ENCODE data around the gene ACYP2. TPM values are rescaled to one million over a fixed set of nuclear protein-coding genes. Genes with fewer than 3 reads are reported as not detected.
"Not testable (repeated sequence)": the region's sequence is repeated elsewhere in the genome, so short reads cannot be mapped to it uniquely, and the experiment has no call there.

Gene ACYP2
- total RNA-seq, 1 donor from 2014 or later, result 13.6 TPM

DNA sequence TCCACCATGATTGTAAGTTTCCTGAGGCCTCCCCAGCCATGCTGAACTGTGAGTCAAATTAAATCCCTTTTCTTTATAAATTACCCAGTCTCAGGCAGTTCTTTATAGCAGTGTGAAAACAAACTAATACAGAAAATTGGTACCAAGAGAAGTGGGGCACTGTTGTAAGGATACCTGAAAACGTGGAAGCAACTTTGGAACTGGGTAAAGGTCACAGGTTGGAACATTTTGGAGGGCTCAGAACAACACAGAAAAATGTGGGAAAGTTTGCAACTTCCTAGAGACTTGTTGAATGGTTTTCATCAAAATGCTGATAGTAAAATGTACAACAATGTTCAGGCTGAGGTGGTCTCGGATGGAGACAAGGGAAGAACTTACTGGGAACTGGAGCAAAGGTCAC is 209.1 kb downstream of the ACYP2 start:
- not testable (repeated sequence) for DNase-seq (ENCODE audit: low read depth)

DNA sequence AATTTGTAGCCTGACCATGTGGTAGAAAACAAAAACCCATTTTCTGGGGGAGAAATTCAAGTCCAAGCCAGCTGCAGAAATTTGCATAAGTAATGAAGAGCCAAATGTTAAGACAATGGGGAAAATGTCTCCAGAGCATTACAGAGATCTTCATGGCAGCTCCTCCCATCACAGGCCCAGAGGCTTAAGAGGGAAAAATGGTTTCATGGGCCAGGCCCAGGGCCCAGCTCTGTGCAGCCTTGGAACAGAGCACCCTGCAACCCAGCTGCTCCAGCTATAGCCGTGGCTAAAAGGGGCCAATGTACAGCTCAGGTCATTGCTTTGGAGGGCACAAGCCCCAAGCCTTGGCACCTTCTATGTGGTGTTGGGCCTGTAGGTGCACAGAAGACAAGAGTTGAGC is 209.7 kb downstream of the ACYP2 start:
- DNase-seq (ENCODE audit: low read depth), result no peak

DNA sequence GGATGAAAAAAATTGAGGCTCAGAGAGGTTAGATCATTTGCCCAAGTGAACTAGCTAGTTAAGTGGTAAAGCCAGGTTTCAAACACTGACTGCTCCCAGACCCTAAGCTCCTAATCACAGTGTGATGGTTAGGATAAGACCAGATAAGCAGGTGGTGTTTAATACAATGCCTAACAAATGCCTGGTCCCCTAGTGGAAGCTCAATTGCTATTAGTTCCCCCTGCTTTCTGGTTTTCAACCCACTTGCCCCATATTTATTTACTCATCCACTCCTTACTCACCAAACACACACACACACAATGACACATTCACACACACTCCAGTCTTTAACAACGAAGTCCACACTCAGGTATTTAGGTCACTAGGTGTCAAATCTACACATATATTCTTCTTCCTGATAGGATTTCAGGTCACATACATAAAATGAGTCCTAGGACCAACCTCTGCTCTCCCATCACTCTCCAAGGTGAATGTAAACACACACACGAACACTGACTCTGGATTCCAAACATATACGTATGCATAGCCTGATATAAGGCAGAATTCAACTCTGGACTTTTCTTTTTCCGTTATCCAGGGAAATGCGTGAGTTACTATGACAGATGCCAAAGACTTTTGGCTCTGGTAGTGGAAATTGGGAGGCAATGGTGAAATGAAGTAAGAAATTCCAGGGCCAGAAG is 214.2 kb downstream of the ACYP2 start:
- DNase-seq (ENCODE audit: low read depth), result no peak

DNA sequence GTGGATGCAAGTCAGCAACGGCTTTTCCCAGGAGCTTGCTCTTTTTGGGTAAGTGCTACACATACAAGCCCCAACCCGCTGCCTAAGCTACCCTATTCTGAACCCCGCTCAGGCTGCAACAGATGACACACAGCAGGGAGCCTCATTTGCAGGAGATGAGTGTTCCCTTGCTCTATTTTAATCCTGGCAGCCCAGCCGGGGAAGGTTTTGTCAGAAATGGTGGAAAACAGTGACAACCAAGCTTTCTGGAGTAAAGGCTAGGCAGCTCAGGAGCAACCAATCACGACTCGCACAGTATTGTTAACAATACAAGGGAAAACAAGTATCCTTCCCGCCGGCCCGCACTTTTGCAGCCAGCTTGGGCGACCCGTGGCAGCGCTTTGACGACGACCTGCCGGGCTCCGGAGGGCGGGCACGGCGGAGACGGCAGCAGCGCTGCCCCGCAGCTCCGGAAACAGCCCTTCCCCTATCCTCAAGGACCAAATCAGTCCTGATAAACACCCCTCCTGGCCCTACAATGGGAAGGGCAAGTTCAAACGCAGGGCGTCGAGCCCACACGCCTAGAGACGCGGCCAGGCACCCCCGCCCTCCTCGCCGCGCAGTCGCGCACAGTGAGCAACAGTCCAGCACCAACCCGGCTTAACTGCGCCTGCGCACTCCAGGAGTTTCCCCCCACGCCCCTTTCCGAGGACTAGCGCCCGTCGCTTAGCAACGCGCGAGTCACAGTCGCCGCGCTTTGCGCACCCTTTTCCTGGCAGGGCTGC is 214.9 kb downstream of the ACYP2 start:
- peak; percentile 89 for DNase-seq (ENCODE audit: low read depth)

DNA sequence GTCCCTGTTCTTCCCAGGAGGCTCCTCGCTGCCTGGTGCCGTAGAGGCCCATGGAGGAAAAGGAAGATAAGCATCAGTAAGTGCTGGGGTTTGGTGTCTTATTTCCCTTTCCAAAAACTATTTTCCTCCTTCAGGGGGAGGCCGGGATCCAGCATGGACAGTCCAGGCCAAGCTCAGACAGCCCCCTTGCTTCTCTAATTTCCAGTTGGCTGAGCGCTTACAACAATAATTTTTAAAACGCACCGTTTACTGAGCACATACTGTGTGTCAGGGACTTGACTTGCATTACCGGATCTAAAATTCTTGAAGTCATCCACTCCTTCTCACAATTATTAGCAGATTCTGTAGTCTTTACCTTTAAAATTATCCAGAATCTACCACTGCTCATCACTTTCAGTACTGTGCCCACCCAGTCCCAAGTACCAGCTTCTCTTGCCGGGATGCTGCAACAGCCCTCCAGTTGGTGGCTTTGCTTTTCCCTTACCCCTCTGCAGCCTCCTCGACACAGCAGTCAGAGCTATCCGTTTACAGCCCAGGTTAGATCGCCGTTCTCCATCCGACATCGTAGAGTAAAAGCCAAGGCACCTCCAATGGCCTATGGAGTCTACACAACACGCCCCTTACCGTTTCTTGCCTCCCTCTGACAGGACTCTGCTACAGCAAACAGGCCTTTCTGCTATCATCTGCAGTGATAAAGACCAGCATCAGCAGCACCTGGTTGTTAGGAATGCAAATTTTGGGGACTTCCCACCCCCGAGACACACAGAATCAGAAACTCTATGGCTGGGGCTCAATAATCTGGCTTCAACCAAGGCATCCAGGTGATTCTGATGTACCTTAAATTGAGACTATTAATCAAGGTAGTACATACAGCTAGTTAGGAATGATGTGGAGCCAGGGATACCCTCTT is 215.8 kb downstream of the ACYP2 start:
- DNase-seq (ENCODE audit: low read depth), result no peak

DNA sequence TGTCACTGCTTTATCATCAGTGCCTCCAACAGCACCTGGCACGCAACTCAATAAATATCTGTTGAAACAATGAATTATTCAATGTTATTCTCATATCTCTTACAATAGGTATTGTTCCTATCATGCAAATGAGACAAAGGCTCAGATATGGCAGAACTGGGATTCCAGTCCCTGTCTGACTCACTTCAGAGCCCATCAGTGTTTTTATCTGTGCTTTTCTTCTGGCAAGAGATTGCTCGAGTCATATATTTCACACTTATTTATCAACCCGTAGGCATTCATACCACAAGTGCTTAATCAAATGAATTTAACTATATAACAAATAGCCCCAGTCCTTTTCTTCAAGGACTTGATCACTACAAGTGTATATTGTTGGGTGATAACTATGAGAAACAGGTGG is 217.0 kb downstream of the ACYP2 start:
- DNase-seq (ENCODE audit: low read depth), result no peak

DNA sequence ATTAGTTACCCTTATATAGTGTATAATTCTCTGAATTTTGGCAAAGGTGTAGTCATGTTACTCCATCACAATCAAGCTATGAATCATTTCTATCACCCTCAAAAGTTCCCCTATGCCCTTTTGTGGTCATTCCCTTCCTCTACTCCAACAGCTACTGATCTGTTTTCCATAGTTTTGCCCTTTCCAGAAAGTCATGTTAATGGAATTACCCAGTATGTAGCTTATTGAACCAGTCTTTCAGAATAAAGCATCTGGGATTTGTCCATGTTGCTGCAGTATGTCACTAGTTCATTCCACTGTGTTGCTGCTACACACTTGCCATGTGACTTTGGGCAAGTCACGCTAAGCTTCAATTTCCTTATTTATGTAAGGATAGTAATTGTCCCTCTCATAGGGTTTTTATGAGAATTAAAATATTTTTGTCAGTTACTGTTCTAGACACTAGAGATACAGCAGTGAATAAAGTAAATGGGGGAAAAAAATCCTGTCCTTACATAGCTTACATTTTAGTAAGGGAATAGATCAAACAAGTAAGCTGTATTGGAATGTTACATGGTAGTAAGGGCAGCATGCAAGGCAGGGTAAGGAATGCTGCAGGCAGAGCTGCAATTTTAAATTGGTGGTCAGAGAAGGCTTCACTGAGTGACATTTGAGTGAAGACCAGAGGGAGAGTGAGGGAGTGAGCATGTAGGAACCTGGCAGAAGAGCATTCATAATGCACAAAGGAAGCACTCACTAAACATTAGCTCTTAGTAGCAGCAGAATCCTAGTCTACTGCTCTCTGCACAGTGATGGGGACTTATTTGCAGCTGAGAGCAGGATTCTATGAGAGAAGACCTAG is 220.9 kb downstream of the ACYP2 start:
- peak; percentile 18 for DNase-seq (ENCODE audit: low read depth)

DNA sequence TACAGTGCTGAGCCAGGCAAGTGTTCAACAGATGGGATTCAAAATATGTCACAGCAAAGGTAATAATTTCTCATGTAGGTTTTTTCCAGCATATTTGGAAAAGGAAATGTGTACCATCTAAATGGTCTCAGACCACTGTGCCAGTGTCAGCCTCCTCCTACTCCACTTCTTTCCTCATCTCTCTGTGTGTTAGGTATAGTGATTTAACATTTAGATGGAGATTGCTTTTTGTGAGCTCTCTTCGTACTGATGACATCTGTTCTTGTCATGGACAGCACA is 221.5 kb downstream of the ACYP2 start:
- no peak for DNase-seq (ENCODE audit: low read depth)

DNA sequence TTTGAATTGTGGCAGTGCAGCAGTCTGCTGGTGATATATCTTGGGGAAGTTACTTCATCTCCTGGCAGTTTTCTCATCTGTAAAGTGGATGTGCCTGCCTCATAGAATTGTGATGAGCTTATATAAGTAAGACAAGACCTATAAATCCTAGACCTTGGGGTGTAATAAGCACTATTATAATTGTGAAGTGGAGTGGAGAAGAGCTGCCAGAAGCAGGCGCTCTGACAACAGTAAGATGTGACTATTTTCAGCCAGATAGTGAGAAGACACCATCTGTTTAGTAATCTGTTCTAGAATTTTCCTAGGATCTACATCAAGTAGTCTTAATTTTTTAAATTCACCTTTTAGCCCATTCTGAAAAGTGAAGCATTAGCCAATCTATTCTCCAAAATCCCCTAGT is 226.2 kb downstream of the ACYP2 start:
- DNase-seq (ENCODE audit: low read depth), result no peak

DNA sequence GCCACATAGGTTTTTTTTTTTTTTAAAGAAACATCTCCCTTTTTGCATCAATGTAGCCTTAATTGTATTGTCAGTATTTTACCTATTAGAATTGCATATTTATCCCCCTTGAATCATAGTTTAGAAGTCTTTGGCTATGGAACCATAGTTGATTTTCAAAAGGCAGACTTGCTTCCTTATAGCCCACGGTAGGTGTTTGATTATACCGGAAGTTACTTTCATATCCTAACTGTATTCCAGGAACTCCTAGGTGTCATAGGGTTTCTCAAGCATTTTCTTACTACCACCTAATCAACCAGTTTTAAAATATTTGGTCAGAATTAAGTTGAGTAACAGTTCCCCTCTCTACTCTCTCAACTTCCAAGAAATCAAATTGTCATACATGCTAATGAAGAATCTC is 227.2 kb downstream of the ACYP2 start:
- no peak for DNase-seq (ENCODE audit: low read depth)

DNA sequence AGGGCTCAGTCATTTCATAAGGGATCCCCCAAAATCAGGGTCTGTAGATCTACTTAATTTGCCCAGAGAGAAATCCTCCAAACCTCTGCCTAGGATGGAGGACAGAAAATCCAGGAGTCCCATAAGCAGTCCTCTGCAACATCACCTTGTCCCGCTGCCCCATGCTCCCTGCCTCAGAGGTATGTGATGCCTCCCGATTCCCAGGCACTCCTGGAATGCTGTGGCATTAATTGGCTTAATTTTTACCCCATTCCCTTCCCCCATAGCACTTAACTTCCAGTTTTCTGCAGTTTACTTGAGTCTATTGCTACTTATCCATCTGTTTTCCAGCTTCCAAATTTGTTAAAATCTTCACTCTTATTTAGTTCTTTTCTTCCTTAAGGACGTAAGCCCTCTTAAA is 232.2 kb downstream of the ACYP2 start:
- peak; percentile 54 for DNase-seq (ENCODE audit: low read depth)

DNA sequence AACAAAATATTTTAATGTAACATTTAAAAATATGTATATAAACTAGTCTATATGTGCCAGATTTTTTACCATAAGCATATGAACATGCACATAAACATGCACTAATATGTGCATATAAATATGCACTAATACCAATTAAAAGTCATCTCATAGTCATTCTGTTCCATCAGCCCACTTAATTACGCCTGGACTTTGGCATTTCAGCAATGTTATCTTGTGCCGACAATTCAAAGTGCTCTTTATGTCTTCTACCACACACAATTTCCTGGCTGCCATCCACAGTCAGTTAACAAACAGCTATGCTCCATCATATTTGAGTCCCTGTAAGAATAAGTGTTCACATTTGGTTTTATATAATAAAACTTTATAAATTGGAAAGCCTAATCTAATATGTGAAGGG is 233.2 kb downstream of the ACYP2 start:
- DNase-seq (ENCODE audit: low read depth), result peak; percentile 55

DNA sequence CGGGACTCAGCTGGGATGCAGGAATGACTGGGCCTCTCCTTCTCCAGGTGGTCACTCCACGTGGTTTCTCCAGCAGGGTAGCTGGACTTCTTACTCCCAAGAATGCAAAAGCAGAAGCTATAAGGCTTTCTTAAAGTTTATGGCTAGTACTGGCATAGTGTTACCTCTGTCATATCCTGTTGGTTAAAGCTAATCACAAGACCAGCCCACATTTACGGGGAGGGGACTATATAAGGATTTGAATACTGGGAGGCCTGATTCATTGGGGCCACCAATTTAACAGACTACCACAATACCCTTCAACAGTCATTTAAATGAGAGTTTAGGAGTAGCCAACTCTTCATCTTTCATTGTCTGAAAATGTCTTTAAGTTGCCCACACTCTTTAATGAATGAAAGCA is 235.0 kb downstream of the ACYP2 start:
- DNase-seq (ENCODE audit: low read depth), result no peak

DNA sequence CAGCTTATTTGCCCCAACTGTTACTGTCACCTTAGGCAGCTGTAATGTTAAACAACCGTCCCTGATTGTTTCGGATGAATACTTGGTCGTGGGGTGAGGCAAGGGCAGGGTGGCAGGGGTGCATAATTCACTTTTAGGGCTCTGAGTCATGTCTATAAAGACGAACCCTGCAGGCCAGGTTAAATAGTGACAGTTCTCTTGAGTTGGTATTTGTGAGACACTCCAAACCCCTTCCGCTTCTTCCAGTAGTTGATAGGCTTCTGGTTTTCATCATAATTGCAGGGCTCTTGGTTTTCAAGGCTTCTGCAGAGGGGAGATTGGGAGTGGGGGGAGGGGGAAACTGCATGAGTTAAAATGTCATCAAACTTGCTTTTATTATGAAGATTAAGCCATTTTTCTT is 237.8 kb downstream of the ACYP2 start:
- DNase-seq (ENCODE audit: low read depth), result no peak

Other genes starting within 250 kb of the ACYP2 start
- 33.7 and 51.7 TPM in 2 replicates for gene PSME4, start 144.6 kb upstream of the ACYP2 start, total RNA-seq
- not detected in 2 replicates for gene TSPYL6, start 140.6 kb downstream of the ACYP2 start, total RNA-seq